SK-N-SH (cell line): ENCODE results near the gene FAM120B. TPM values are rescaled to one million over a fixed set of nuclear protein-coding genes. Genes with fewer than 3 reads are reported as not detected.

Source experiments
- CTCF ChIA-PET: fragments of 300-600, 350-600 bp; formaldehyde crosslinking; extraction: SDS; loops from one replicate; lab custom pipeline; 2021; lab: Yijun Ruan, JAX
- POLR2A ChIA-PET: fragments of 350-600 bp; sonication (Branson Sonifier 250); formaldehyde crosslinking; extraction: SDS; loops from one replicate; lab custom pipeline; 2020; ENCODE audit warnings: antibody characterized with exemption, inconsistent platforms; lab: Yijun Ruan, JAX
- DNase-seq: peaks from one replicate; pipeline ENCODE4 v3.0.0; 2012
- H2AFZ ChIP-seq: fragments of 200-600 bp; sonication (generic); 2 replicates; pipeline ENCODE4 v1.8.1; 2016; ENCODE audit warnings: antibody characterized with exemption, mild to moderate bottlenecking, low read depth
- H3F3A ChIP-seq: fragments of 200-600 bp; sonication (generic); replicated peaks from 2 replicates; pipeline ENCODE3; 2016; ENCODE audit warnings: antibody characterized with exemption, mild to moderate bottlenecking; ENCODE audit not compliant: insufficient read depth
- H3K27ac ChIP-seq, 2 experiments: fragments of 200-500 bp in 1 of 2; fragments of 200-600 bp in 1 of 2; sonication (Bioruptor generic) in 1 of 2; sonication (generic), shearing (Covaris generic) in 1 of 2; 2 replicates each; pipeline versions ENCODE4 v1.5.1 to v1.6.1; 2014 to 2016; ENCODE audit warnings: low read depth in 2 of 2, inconsistent platforms in 1 of 2, low read length in 1 of 2, mild to moderate bottlenecking in 1 of 2, mixed read lengths in 1 of 2
- H3K27me3 ChIP-seq: fragments of 200-600 bp; sonication (generic), shearing (Covaris generic); 2 replicates; pipeline ENCODE4 v1.6.1; 2016; ENCODE audit warnings: mixed run types; ENCODE audit not compliant: insufficient read depth
- H3K36me3 ChIP-seq, 2 experiments: fragments of 200-500 bp in 1 of 2; fragments of 200-600 bp in 1 of 2; sonication (Bioruptor generic) in 1 of 2; sonication (generic) in 1 of 2; replicated peaks in 1 of 2; 2 replicates each; pipeline versions ENCODE3 to v1.5.1; 2014 to 2016; ENCODE audit warnings: low read length in 1 of 2, mild to moderate bottlenecking in 1 of 2; ENCODE audit not compliant: insufficient read depth in 2 of 2, control insufficient read depth in 1 of 2
- H3K4me1 ChIP-seq, 2 experiments: fragments of 200-500 bp in 1 of 2; fragments of 200-600 bp in 1 of 2; sonication (Bioruptor generic) in 1 of 2; sonication (generic), shearing (Covaris generic) in 1 of 2; 2 replicates each; pipeline versions ENCODE4 v1.5.1 to v1.6.1; 2014 to 2016; ENCODE audit warnings: low read depth in 1 of 2, low read length in 1 of 2, mixed run types in 1 of 2; ENCODE audit not compliant: insufficient read depth in 2 of 2, control insufficient read depth in 1 of 2
- H3K4me2 ChIP-seq: fragments of 200-600 bp; sonication (generic), shearing (Covaris generic); 2 replicates; pipeline ENCODE4 v1.6.1; 2017; ENCODE audit warnings: mixed run types
- H3K4me3 ChIP-seq, 2 experiments: fragments of 200-500 bp in 1 of 2; fragments of 200-600 bp in 1 of 2; sonication (Bioruptor generic) in 1 of 2; sonication (generic), shearing (Covaris generic) in 1 of 2; 2 replicates each; pipeline versions ENCODE4 v1.5.1 to v1.8.1; 2014 to 2016; ENCODE audit warnings: low read depth in 2 of 2, inconsistent platforms in 1 of 2, low read length in 1 of 2, mild to moderate bottlenecking in 1 of 2, mixed read lengths in 1 of 2, moderate library complexity in 1 of 2
- H3K79me2 ChIP-seq: fragments of 200-600 bp; sonication (generic); 2 replicates; pipeline ENCODE4 v1.8.1; 2017; ENCODE audit warnings: mild to moderate bottlenecking; ENCODE audit not compliant: insufficient read depth
- H3K9ac ChIP-seq: fragments of 200-600 bp; sonication (generic); 2 replicates; pipeline ENCODE4 v1.6.1; 2017; ENCODE audit warnings: mixed run types
- H3K9me2 ChIP-seq: fragments of 200-600 bp; sonication (generic); 2 replicates; pipeline ENCODE4 v1.6.1; 2017; ENCODE audit warnings: mixed run types
- H3K9me3 ChIP-seq: fragments of 200-600 bp; sonication (generic); 2 replicates; pipeline ENCODE4 v1.6.1; 2017; ENCODE audit warnings: mixed run types, mild to moderate bottlenecking, moderate library complexity
- H4K20me1 ChIP-seq: fragments of 200-600 bp; sonication (generic); 2 replicates; pipeline ENCODE4 v1.6.1; 2017; ENCODE audit warnings: mild to moderate bottlenecking, mixed run types; ENCODE audit not compliant: insufficient read depth
- EP300 ChIP-seq, 2 experiments: IDR thresholded peaks; 2 replicates each; pipeline versions ENCODE4 v1.4.0 to v1.6.1; 2012; ENCODE audit warnings: borderline replicate concordance in 1 of 2, low read depth in 1 of 2, low read length in 1 of 2
- EZH2phosphoT487 ChIP-seq: fragments of 200-600 bp; sonication (generic); IDR thresholded peaks from 2 replicates; pipeline ENCODE4 v1.6.1; 2017; ENCODE audit warnings: low read depth, mixed run types, mild to moderate bottlenecking, antibody characterized with exemption, moderate library complexity, borderline replicate concordance
- GABPA ChIP-seq: IDR thresholded peaks from 2 replicates; pipeline ENCODE4 v1.4.0; 2012; ENCODE audit warnings: low read depth, mild to moderate bottlenecking
- MEF2A ChIP-seq: IDR thresholded peaks from 2 replicates; pipeline ENCODE4 v1.4.0; 2012; ENCODE audit warnings: low read depth, borderline replicate concordance
- MXI1 ChIP-seq: IDR thresholded peaks from 2 replicates; pipeline ENCODE4 v1.6.1; 2012; ENCODE audit warnings: mild to moderate bottlenecking, low read depth, low read length, improper control_type of control experiment
- NFIC ChIP-seq: IDR thresholded peaks from 2 replicates; pipeline ENCODE4 v1.4.0; 2012; ENCODE audit warnings: borderline replicate concordance
- NRF1 ChIP-seq: IDR thresholded peaks from 2 replicates; pipeline ENCODE4 v1.6.1; 2012; ENCODE audit warnings: low read depth, mild to moderate bottlenecking, low read length
- POLR2AphosphoS5 ChIP-seq: IDR thresholded peaks from 2 replicates; pipeline ENCODE4 v1.6.1; 2012; ENCODE audit warnings: low read depth, low read length
- RAD21 ChIP-seq: IDR thresholded peaks from 2 replicates; pipeline ENCODE4 v1.6.1; 2012; ENCODE audit warnings: mild to moderate bottlenecking, low read length
- YY1 ChIP-seq: IDR thresholded peaks from 2 replicates; pipeline ENCODE4 v1.4.0; 2012; ENCODE audit warnings: low read depth, mild to moderate bottlenecking
- WGBS: methylation state at CpG from one replicate; pipeline ENCODE4 v1.1.6; 2017; ENCODE audit warnings: low lambda C conversion rate; 5-methylcytosine and 5-hydroxymethylcytosine counted together
- polyA plus RNA-seq, 3 experiments: library from polyadenylated mRNA; depleted of rRNA; stranded (reverse); fragments of >200 nt; gene quantifications; 2 replicates each; pipeline ENCODE4 v1.2.3, GENCODE V29; 2012
- TF ChIP-seq, protein P1 (sequence below): IDR thresholded peaks from 2 replicates; pipeline ENCODE4 v1.4.0; 2012; ENCODE audit warnings: low read depth, borderline replicate concordance
- TF ChIP-seq, protein P2 (sequence below): fragments of 200-600 bp; sonication (generic); IDR thresholded peaks from 2 replicates; pipeline ENCODE4 v1.6.1; 2017; ENCODE audit warnings: antibody characterized with exemption, mild to moderate bottlenecking, moderate library complexity
- TF ChIP-seq, protein P3 (sequence below): fragments of 150-350 bp; IDR thresholded peaks from 2 replicates; pipeline ENCODE4 v1.6.1; 2016; ENCODE audit warnings: mild to moderate bottlenecking, low read depth, low read length
- TF ChIP-seq, protein P4 (sequence below): IDR thresholded peaks from 2 replicates; pipeline ENCODE4 v1.4.0; 2012; ENCODE audit warnings: low read depth
- TF ChIP-seq, protein P5 (sequence below): fragments of 150-350 bp; IDR thresholded peaks from 2 replicates; pipeline ENCODE4 v1.6.1; 2017; ENCODE audit warnings: antibody characterized with exemption, low read length, low read depth, borderline replicate concordance

FAM120B gene
- polyA plus RNA-seq, 1 of the 3 experiments (the other 2 are of a cell fraction), result 7.7 TPM

DNA sequence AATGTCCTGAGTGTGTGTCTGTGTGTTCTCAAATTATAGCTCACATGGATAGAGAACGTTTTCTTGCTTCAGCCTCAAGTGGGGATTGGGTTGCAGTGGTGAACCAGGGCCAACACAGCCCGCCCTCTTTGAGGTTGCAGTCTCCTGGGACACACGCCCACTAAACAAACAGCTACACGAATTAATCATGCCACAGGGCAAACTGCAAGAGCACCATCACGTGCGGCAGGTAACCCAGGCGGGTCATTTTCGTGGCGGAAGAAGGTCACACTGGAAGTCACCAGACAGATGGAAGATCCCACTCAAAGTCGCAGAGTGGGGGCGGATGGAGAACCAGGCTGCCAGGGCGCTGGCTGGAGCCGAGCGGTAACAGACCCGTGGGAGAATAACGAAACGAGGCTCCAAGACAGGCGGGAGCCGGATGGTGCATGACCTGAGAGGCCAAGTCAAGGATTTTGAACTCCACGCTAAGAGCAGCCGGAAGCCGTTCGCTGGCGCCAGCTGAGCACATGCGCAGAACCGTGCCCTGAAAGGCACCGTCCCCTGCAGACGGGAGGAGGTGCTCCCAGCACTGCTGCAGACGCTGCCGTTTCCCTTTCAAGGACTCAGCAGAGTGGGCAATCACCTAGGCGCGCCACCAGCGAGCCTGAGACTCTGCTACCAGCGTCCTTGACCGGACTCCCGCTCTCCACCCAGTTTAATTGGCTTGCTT is 26.4 kb upstream of the FAM120B start:
- Histone ChIP-seq H3K9me3 (no peaks in the 10 kb centered on the region), H3F3A (no peaks in the 10 kb centered on the region), H3K27me3 (no peaks in the 10 kb centered on the region; the same call in 1 of the 2 replicates), H3K79me2 (no peaks in the 10 kb centered on the region), H3K4me3 (peak overlapping the region; percentile 2 to 34; a peak in 1 of 4 replicates), H3K4me1 (peaks cover 0 to under 1% of the 10 kb centered on the region in 2 experiments; a peak in 1 of 4 replicates), H3K9ac (no peak overlapping the region), H3K4me2 (no peak overlapping the region), H3K36me3 (no peaks in the 10 kb centered on the region), H3K9me2 (no peaks in the 10 kb centered on the region), H3K27ac (no peak overlapping the region), H2AFZ (no peak overlapping the region; the same call in 1 of the 2 replicates), H4K20me1 (no peaks in the 10 kb centered on the region)
- 51% methylated on average over 26 of the region's 36 CpGs for WGBS
- ChIA-PET CTCF (interaction anchor here (0.8 to 1.8 kb wide), 2 partner anchors 14 to 330 kb away, joined by 4 read pairs; no protein-coding TSS in a partner anchor), POLR2A (no interaction called here)
- peak; percentile 72 for DNase-seq
- 0 out of 2 replicates have a peak, but pooled peaks have one; percentile 14 for TF ChIP-seq NRF1
- TF ChIP-seq, protein P1, sequence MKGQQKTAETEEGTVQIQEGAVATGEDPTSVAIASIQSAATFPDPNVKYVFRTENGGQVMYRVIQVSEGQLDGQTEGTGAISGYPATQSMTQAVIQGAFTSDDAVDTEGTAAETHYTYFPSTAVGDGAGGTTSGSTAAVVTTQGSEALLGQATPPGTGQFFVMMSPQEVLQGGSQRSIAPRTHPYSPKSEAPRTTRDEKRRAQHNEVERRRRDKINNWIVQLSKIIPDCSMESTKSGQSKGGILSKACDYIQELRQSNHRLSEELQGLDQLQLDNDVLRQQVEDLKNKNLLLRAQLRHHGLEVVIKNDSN, result no peak

DNA sequence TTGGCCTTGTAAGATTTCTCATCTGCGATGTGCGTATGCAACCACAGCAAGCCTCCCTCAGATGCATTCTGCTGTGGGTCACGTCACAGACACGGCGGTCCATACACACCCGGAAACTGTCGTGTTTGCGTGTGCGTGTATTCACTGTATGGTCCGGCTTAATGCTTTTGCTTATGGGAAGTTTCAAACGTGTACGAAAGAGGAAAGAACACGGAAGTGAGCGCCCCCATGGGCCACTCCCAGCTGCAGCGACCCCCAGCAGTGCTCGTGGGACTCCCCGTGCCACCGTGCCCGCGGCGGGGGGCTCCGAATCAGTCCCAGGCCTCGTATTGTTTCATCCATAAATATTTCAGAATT is 25.9 kb upstream of the FAM120B start:
- 31% methylated on average over 21 of the region's 23 CpGs for WGBS
- H3K36me3 ChIP-seq, result no peaks in the 10 kb centered on the region
- no peaks in the 10 kb centered on the region for H3F3A ChIP-seq
- CTCF ChIA-PET, result interaction anchor here (1.8 kb wide), 1 partner anchor 14 kb away, joined by 4 read pairs; no protein-coding TSS in a partner anchor
- no peak for DNase-seq
- H3K9ac ChIP-seq, result no peak overlapping the region
- H3K27me3 ChIP-seq, result no peaks in the 10 kb centered on the region; the same call in 1 of the 2 replicates
- H3K9me2 ChIP-seq, result no peaks in the 10 kb centered on the region
- H3K4me2 ChIP-seq, result no peak overlapping the region; the same call in 1 of the 2 replicates
- H3K27ac ChIP-seq, result no peak overlapping the region
- no peaks in the 10 kb centered on the region for H4K20me1 ChIP-seq
- TF ChIP-seq GABPA, result no peak
- no peak for TF ChIP-seq MXI1
- TF ChIP-seq, protein P2, sequence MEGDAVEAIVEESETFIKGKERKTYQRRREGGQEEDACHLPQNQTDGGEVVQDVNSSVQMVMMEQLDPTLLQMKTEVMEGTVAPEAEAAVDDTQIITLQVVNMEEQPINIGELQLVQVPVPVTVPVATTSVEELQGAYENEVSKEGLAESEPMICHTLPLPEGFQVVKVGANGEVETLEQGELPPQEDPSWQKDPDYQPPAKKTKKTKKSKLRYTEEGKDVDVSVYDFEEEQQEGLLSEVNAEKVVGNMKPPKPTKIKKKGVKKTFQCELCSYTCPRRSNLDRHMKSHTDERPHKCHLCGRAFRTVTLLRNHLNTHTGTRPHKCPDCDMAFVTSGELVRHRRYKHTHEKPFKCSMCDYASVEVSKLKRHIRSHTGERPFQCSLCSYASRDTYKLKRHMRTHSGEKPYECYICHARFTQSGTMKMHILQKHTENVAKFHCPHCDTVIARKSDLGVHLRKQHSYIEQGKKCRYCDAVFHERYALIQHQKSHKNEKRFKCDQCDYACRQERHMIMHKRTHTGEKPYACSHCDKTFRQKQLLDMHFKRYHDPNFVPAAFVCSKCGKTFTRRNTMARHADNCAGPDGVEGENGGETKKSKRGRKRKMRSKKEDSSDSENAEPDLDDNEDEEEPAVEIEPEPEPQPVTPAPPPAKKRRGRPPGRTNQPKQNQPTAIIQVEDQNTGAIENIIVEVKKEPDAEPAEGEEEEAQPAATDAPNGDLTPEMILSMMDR, result no peak
- TF ChIP-seq NFIC, result no peak
- TF ChIP-seq, protein P3, sequence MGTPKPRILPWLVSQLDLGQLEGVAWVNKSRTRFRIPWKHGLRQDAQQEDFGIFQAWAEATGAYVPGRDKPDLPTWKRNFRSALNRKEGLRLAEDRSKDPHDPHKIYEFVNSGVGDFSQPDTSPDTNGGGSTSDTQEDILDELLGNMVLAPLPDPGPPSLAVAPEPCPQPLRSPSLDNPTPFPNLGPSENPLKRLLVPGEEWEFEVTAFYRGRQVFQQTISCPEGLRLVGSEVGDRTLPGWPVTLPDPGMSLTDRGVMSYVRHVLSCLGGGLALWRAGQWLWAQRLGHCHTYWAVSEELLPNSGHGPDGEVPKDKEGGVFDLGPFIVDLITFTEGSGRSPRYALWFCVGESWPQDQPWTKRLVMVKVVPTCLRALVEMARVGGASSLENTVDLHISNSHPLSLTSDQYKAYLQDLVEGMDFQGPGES, result no peak
- TF ChIP-seq RAD21, result no peak
- no peak for TF ChIP-seq YY1
- TF ChIP-seq, protein P4, sequence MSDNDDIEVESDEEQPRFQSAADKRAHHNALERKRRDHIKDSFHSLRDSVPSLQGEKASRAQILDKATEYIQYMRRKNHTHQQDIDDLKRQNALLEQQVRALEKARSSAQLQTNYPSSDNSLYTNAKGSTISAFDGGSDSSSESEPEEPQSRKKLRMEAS, result no peak
- TF ChIP-seq EP300 (IDR thresholded peaks at IDR 0.05; ENCODE audit: borderline replicate concordance in 1 of 2, low read depth in 1 of 2, low read length in 1 of 2), result no peak
- no peak for TF ChIP-seq EZH2phosphoT487
- no peak for TF ChIP-seq POLR2AphosphoS5
- TF ChIP-seq, protein P1, result no peak
- TF ChIP-seq, protein P5, sequence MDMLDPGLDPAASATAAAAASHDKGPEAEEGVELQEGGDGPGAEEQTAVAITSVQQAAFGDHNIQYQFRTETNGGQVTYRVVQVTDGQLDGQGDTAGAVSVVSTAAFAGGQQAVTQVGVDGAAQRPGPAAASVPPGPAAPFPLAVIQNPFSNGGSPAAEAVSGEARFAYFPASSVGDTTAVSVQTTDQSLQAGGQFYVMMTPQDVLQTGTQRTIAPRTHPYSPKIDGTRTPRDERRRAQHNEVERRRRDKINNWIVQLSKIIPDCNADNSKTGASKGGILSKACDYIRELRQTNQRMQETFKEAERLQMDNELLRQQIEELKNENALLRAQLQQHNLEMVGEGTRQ, result no peak
- no peak for TF ChIP-seq MEF2A
- H3K4me3 ChIP-seq, result peak overlapping the region; percentile 2 to 34; a peak in 2 of 4 replicates
- H3K4me1 ChIP-seq, result peaks cover 0 to 6% of the 10 kb centered on the region in 2 experiments; a peak in 1 of 4 replicates
- no peaks in the 10 kb centered on the region for H3K9me3 ChIP-seq
- POLR2A ChIA-PET, result no interaction called here
- no peaks in the 10 kb centered on the region for H3K79me2 ChIP-seq
- H2AFZ ChIP-seq, result no peak overlapping the region; the same call in 1 of the 2 replicates
